PC-3 (cell line): ENCODE measurements around the gene CMSS1.

Source experiments
- EZH2 ChIP-seq: fragments of 300-600 bp; sonication (generic); IDR thresholded peaks from one replicate; pipeline ENCODE4 v1.6.1; 2017; ENCODE audit warnings: antibody characterized with exemption, mild to moderate bottlenecking, low read length; ENCODE audit not compliant: unreplicated experiment
- EZH2phosphoT487 ChIP-seq: fragments of 300-600 bp; sonication (generic); IDR thresholded peaks from 2 replicates; pipeline ENCODE4 v1.6.1; 2018; ENCODE audit warnings: mild to moderate bottlenecking, antibody characterized with exemption, low read length, borderline replicate concordance
- TF ChIP-seq, protein P1 (sequence below): fragments of 300-600 bp; sonication (generic); conservative IDR thresholded peaks from 2 replicates; pipeline ENCODE4 v1.5.1; 2017; ENCODE audit warnings: antibody characterized with exemption, low read depth, mild to moderate bottlenecking, low read length

- TF ChIP-seq EZH2 (no peak), EZH2phosphoT487 (no peak)
- TF ChIP-seq, protein P1, sequence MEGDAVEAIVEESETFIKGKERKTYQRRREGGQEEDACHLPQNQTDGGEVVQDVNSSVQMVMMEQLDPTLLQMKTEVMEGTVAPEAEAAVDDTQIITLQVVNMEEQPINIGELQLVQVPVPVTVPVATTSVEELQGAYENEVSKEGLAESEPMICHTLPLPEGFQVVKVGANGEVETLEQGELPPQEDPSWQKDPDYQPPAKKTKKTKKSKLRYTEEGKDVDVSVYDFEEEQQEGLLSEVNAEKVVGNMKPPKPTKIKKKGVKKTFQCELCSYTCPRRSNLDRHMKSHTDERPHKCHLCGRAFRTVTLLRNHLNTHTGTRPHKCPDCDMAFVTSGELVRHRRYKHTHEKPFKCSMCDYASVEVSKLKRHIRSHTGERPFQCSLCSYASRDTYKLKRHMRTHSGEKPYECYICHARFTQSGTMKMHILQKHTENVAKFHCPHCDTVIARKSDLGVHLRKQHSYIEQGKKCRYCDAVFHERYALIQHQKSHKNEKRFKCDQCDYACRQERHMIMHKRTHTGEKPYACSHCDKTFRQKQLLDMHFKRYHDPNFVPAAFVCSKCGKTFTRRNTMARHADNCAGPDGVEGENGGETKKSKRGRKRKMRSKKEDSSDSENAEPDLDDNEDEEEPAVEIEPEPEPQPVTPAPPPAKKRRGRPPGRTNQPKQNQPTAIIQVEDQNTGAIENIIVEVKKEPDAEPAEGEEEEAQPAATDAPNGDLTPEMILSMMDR: no peak
Measured at GRCh38 chr3:99948467-99949089, 130.9 kb downstream of the CMSS1 start.
